Left hindlimb (tissue), 1 donor: Measurements from ENCODE around the gene DCAF17.

ENCODE experiments used
- DNase-seq: peaks from one replicate; pipeline ENCODE4 v3.0.0-alpha.2; 2018

The DCAF17 gene

GRCh38 chr2:171434013-171434989 is at the start of gene DCAF17:
DCAF17 (plus strand) TSS chr2:171434226; CDS start chr2:171434578, 352 bp downstream.
- DNase-seq = peak; percentile 97

- peak; percentile 25 for DNase-seq
Measured at GRCh38 chr2:171386627-171387026, 47.4 kb upstream of the DCAF17 start.

- DNase-seq = no peak
Measured at GRCh38 chr2:171387052-171387451, 47.0 kb upstream of the DCAF17 start.

- no peak for DNase-seq
Measured at GRCh38 chr2:171389325-171389724, 44.7 kb upstream of the DCAF17 start.

GRCh38 chr2:171389780-171390179 is 44.2 kb upstream of the DCAF17 start:
- DNase-seq = no peak

- no peak for DNase-seq
Measured at GRCh38 chr2:171390941-171391516, 43.0 kb upstream of the DCAF17 start.

GRCh38 chr2:171391532-171391931 is 42.5 kb upstream of the DCAF17 start:
- DNase-seq = no peak

- DNase-seq = no peak
Measured at GRCh38 chr2:171393487-171393886, 40.5 kb upstream of the DCAF17 start.

- DNase-seq = no peak
Measured at GRCh38 chr2:171394164-171394740, 39.8 kb upstream of the DCAF17 start.

- DNase-seq = no peak
Measured at GRCh38 chr2:171399292-171399691, 34.7 kb upstream of the DCAF17 start.

- no peak for DNase-seq
Measured at GRCh38 chr2:171400395-171400794, 33.6 kb upstream of the DCAF17 start.

- DNase-seq = no peak
Measured at GRCh38 chr2:171401947-171402346, 32.1 kb upstream of the DCAF17 start.

GRCh38 chr2:171402906-171403580 is 31.0 kb upstream of the DCAF17 start:
- DNase-seq = no peak

- no peak for DNase-seq
Measured at GRCh38 chr2:171404261-171404660, 29.8 kb upstream of the DCAF17 start.

- no peak for DNase-seq
Measured at GRCh38 chr2:171404719-171405118, 29.3 kb upstream of the DCAF17 start.

GRCh38 chr2:171405546-171405945 is 28.5 kb upstream of the DCAF17 start:
- no peak for DNase-seq

- no peak for DNase-seq
Measured at GRCh38 chr2:171406044-171406443, 28.0 kb upstream of the DCAF17 start.

GRCh38 chr2:171407030-171407675 is 26.9 kb upstream of the DCAF17 start:
- no peak for DNase-seq

- DNase-seq = no peak
Measured at GRCh38 chr2:171407676-171408044, 26.4 kb upstream of the DCAF17 start.

GRCh38 chr2:171409436-171409971 is 24.5 kb upstream of the DCAF17 start:
- peak; percentile 25 for DNase-seq

GRCh38 chr2:171410101-171410500 is 23.9 kb upstream of the DCAF17 start:
- no peak for DNase-seq

GRCh38 chr2:171410624-171411023 is 23.4 kb upstream of the DCAF17 start:
- DNase-seq = no peak
